ENCODE measurements around the gene ECT2L. TPM values are rescaled to one million over a fixed set of nuclear protein-coding genes. Genes with fewer than 3 reads are reported as not detected.

ECT2L gene, protein sequence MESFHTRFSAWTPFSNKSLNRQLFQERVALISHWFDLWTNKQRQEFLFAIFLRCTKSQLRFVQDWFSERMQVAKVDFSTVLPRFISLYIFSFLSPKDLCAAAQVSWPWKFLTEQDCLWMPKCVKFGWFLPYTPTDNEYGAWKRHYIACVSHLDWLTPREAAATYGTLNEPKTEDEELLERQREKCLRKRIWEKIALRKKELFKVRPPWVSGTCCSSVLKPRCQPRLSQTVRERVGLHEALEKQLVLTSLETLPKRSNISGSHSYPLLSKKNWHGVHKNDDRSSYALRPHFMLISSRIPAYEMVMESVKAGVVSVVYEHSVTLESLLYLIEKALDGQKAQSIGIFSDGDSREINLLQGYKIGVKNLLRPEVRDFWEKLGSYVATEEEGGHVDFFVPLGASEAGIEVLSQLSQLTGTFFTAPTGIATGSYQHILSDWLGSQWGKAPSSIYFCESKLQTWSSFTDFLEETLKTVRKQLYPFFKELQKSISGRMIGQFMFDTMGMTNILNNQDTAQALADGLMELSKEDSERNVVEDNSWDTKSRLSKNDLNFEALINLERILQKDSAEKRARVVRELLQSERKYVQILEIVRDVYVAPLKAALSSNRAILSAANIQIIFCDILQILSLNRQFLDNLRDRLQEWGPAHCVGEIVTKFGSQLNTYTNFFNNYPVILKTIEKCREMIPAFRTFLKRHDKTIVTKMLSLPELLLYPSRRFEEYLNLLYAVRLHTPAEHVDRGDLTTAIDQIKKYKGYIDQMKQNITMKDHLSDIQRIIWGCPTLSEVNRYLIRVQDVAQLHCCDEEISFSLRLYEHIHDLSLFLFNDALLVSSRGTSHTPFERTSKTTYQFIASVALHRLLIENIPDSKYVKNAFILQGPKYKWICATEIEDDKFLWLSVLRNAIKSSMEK
- total RNA-seq: not detected

DNA sequence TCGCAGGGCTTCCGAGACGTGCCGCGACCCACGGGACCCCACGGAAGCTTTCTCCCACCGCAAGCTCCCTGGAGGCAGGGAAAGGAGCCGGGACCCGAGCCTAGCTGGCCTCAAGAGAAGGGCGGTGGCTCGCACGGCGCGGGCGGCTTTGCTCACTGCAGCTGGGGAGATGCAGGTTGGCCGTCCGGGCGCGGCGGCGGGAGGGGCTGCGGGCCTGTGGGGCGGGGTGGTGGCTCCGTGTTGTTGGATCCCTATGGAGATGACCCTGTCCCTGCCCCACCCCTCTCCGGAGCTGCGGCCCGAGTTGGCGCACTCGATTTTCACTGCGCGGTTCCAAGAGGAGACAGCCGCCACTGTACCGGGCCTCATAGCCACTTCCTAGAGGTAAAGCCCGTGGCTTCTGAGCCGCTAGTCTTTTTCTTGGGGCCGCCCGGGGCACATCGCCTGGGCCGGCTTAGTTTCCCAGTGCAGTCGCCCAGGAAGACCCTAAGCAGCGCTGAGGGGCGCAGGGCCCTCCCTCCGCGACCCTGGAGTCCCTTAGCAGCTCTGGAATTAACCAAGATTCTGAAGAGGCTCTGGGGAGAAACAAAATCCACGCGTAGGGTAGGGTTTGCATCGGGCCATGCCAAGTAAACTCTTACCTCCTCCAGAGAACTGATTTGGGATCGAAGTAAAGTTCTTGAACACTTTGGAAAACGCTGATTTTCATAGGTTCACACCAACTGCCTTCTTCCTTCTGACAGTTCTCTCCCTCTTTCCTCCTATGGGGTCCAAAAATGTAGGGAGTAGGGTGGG is at the start of gene ECT2L:
Gene ECT2L (plus strand): TSS at position 279 of the 795 bp plus-strand sequence. CDS start 17,188 bp downstream, outside the sequence.
- peaks cover 6% of the 10 kb centered on the region for H3K36me3 Mint-ChIP-seq
- no peaks in the 10 kb centered on the region for H3K4me1 Mint-ChIP-seq (ENCODE audit: low read depth in 2 of 2)
- DNase-seq (ENCODE audit: low spot score): no peak
- no peak within 1 kb of the TSS for H3K27ac Mint-ChIP-seq
- no peaks in the 10 kb centered on the region for H3K9me3 Mint-ChIP-seq
- no peak within 1 kb of the TSS for H3K4me3 Mint-ChIP-seq
- no peak for ATAC-seq
- H3K27me3 Mint-ChIP-seq: peaks cover 6 to 11% of the 10 kb centered on the region in 2 donors

GRCh38 chr6:138752017-138752416 is 43.9 kb upstream of the ECT2L start:
- Mint-ChIP-seq H3K9me3 (no peaks in the 10 kb centered on the region), H3K27me3 (no peaks in the 10 kb centered on the region), H3K36me3 (no peaks in the 10 kb centered on the region), H3K27ac (no peak overlapping the region), H3K4me3 (no peak overlapping the region), H3K4me1 (ENCODE audit: low read depth in 2 of 2) (peaks cover 0 to 3% of the 10 kb centered on the region in 2 donors)
- DNase-seq (ENCODE audit: low spot score) (no peak), ATAC-seq (no peak)

- peaks cover 0 to 3% of the 10 kb centered on the region in 2 donors for H3K4me1 Mint-ChIP-seq (ENCODE audit: low read depth in 2 of 2)
- DNase-seq (ENCODE audit: low spot score) (no peak), ATAC-seq (no peak)
- no peak overlapping the region for H3K4me3 Mint-ChIP-seq
- no peaks in the 10 kb centered on the region for H3K9me3 Mint-ChIP-seq
- H3K36me3 Mint-ChIP-seq: no peaks in the 10 kb centered on the region
- H3K27me3 Mint-ChIP-seq: no peaks in the 10 kb centered on the region
- no peak overlapping the region for H3K27ac Mint-ChIP-seq
Observed at GRCh38 chr6:138757136-138757535, 38.8 kb upstream of the ECT2L start.

DNA sequence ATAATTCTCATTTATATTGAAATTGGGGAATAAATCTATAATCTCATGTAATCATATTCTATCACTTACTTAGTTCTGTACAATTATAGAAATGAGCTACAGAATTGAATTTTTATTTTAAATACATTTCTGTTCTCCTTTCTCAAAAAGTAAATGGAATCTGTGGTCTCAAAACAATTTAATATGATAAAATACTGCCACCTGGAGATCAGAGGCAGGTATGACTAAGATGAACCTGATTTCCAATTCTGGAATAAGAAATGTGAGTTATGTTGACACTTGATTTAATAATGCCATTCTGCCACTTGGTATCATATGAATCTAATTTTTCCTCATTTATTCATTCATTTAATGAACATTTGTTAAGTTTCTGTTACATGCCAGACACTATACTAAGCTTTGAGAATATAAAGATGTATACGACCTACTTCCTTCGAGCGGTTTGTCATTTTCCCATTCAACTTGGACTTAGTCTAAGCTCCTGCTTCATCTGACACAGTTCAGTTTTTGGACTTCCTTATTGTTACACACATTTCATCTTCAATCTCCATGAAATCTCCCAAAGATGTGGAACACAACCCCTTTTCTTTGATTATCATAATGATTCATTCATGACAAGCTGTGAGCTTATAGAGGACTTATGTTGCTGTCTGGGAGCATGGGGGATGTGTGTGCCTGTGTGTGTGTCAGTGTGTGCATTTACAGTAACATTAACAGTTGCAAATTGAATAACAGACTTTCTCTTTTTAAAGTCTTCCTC is 29.8 kb upstream of the ECT2L start:
- ATAC-seq (no peak), DNase-seq (ENCODE audit: low spot score) (no peak)
- Mint-ChIP-seq H3K4me3 (no peak overlapping the region), H3K27me3 (no peaks in the 10 kb centered on the region), H3K9me3 (no peaks in the 10 kb centered on the region), H3K4me1 (ENCODE audit: low read depth in 2 of 2) (no peaks in the 10 kb centered on the region), H3K36me3 (no peaks in the 10 kb centered on the region), H3K27ac (no peak overlapping the region)

DNA sequence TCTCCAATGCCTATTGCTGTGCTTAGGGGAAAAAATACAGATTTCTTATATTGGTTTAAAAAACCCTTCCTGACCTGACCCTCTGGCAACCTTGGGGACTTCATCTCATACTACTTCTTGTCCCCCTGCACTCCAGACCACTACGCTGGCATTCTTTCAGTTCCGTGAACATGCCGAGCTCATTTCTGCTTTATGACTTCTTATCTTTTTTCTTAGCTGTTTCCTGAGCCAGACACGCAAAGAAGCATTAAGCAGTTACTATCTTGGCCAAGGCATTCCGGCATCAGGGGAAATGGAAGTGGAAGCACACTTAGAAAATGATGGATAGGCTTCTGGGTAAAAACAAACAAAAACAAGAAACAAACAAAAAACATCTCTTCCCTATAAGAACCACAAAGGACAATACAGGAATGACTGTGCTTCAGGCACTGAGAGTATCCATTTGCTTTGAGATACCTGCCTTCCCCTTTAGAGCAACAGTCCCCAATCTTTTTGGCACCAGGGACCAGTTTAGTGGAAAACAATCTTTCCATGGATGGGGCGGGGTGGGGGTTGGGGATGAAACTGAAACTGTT is 26.7 kb upstream of the ECT2L start:
- H3K4me3 Mint-ChIP-seq: no peak overlapping the region
- ATAC-seq (no peak), DNase-seq (ENCODE audit: low spot score) (no peak)
- no peaks in the 10 kb centered on the region for H3K27me3 Mint-ChIP-seq
- H3K4me1 Mint-ChIP-seq (ENCODE audit: low read depth in 2 of 2): peaks cover 6 to 15% of the 10 kb centered on the region in 2 donors
- no peak overlapping the region for H3K27ac Mint-ChIP-seq
- no peaks in the 10 kb centered on the region for H3K9me3 Mint-ChIP-seq
- no peaks in the 10 kb centered on the region for H3K36me3 Mint-ChIP-seq

- ATAC-seq (no peak), DNase-seq (ENCODE audit: low spot score) (no peak)
- peak overlapping the region; percentile 99 for H3K4me3 Mint-ChIP-seq
- H3K4me1 Mint-ChIP-seq (ENCODE audit: low read depth in 2 of 2): peaks cover 6 to 15% of the 10 kb centered on the region in 2 donors
- H3K9me3 Mint-ChIP-seq: no peaks in the 10 kb centered on the region
- H3K27me3 Mint-ChIP-seq: no peaks in the 10 kb centered on the region
- peak overlapping the region; percentile 97 to 99 for H3K27ac Mint-ChIP-seq
- peaks cover 7% of the 10 kb centered on the region for H3K36me3 Mint-ChIP-seq
Observed at GRCh38 chr6:138772596-138773176, 23.2 kb upstream of the ECT2L start.

DNA sequence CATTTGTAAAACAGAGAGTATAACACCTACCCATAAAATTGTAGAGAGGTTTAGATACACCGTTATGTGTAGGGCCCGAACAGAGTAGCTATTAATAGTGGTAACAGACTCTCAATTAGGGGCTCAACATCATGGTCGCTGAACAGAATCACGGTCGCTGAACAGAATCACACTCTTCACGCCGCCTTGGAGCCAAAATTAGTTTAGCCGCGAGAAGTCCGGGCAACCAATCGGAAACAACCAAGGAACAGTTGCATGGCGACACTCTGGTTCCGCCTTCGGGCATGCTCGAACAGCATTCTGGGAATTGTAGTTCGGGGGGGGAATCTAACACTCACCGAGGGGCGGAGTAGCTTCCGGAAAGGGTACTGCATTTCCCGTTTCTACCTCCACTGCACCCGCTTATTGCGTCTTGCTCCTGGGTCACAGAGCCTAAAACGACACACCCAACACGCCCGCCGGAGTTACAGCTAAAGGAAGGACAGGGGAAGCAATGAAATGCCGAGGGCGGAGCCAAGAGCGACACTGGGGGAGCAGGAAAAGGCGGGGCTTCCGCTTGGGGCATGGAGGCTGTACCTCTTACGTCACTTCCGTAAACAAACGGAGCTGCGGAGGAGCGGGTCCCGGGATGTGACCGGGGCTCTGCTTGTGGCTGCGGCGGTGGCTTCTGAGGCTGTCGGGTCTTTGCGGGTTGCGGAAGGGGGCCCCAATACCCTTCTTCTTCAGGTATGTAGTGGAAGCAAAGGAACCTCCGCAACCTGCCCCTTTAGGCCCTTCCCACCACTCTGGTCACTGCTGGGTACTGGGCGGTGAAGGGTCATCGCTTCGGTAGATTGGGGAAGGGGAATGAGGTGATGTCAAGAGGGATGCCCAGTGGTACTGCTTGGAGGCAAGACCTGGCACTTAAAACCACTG is 22.5 kb upstream of the ECT2L start, which contains the start of gene CCDC28A:
Gene CCDC28A (plus strand): TSS at position 593 of the 915 bp plus-strand sequence. CDS start 2,352 bp downstream, outside the sequence.
- peak; percentile 95 to 96 for ATAC-seq
- H3K9me3 Mint-ChIP-seq: no peaks in the 10 kb centered on the region
- peak within 1 kb of the TSS; percentile 99 for H3K4me3 Mint-ChIP-seq
- peak; percentile 93 for DNase-seq (ENCODE audit: low spot score)
- H3K36me3 Mint-ChIP-seq: peaks cover 7% of the 10 kb centered on the region
- peaks cover 6 to 15% of the 10 kb centered on the region in 2 donors for H3K4me1 Mint-ChIP-seq (ENCODE audit: low read depth in 2 of 2)
- peak within 1 kb of the TSS; percentile 97 to 99 for H3K27ac Mint-ChIP-seq
- H3K27me3 Mint-ChIP-seq: no peaks in the 10 kb centered on the region

- H3K27me3 Mint-ChIP-seq: no peaks in the 10 kb centered on the region
- peak overlapping the region; percentile 97 to 99 for H3K27ac Mint-ChIP-seq
- ATAC-seq: no peak
- H3K9me3 Mint-ChIP-seq: no peaks in the 10 kb centered on the region
- peaks cover 7% of the 10 kb centered on the region for H3K36me3 Mint-ChIP-seq
- peaks cover 6 to 15% of the 10 kb centered on the region in 2 donors for H3K4me1 Mint-ChIP-seq (ENCODE audit: low read depth in 2 of 2)
- H3K4me3 Mint-ChIP-seq: peak overlapping the region; percentile 99
- no peak for DNase-seq (ENCODE audit: low spot score)
Observed at GRCh38 chr6:138774370-138774769, 21.5 kb upstream of the ECT2L start.

- Mint-ChIP-seq H3K4me3 (no peak overlapping the region), H3K4me1 (ENCODE audit: low read depth in 2 of 2) (peaks cover 6 to 15% of the 10 kb centered on the region in 2 donors), H3K27me3 (no peaks in the 10 kb centered on the region), H3K27ac (no peak overlapping the region), H3K9me3 (no peaks in the 10 kb centered on the region), H3K36me3 (peaks cover 7% of the 10 kb centered on the region)
- no peak for DNase-seq (ENCODE audit: low spot score)
- ATAC-seq: no peak
Observed at GRCh38 chr6:138776659-138777058, 19.2 kb upstream of the ECT2L start.

DNA sequence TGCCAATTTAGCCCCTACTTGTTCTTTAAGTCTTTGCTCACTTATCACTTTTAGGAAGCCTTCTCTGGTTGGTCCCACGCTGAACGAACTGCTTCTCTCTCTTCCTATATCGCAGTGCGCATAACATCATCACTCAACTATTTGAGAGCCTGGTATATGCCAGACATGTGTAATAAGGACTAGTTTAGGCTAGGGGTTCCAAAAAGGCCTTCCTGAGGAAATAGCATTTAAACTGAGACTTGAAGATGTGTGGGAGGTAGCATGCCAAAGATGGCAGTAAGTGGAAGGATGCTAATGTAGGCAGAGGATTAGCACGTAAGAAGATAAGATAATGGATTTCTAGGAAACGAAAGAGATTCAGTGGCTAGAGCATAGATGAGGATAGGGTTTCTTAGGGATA is 17.6 kb upstream of the ECT2L start:
- no peaks in the 10 kb centered on the region for H3K9me3 Mint-ChIP-seq
- H3K27me3 Mint-ChIP-seq: no peaks in the 10 kb centered on the region
- ATAC-seq (no peak), DNase-seq (ENCODE audit: low spot score) (no peak)
- peaks cover 13% of the 10 kb centered on the region for H3K36me3 Mint-ChIP-seq
- peaks cover 2% of the 10 kb centered on the region in 2 donors for H3K4me1 Mint-ChIP-seq (ENCODE audit: low read depth in 2 of 2)
- no peak overlapping the region for H3K27ac Mint-ChIP-seq
- H3K4me3 Mint-ChIP-seq: no peak overlapping the region

GRCh38 chr6:138782243-138782642 is 13.6 kb upstream of the ECT2L start:
- H3K4me3 Mint-ChIP-seq: no peak overlapping the region
- no peaks in the 10 kb centered on the region for H3K9me3 Mint-ChIP-seq
- H3K36me3 Mint-ChIP-seq: peaks cover 9% of the 10 kb centered on the region

More at GRCh38 chr6:138782243-138782642, 13.6 kb upstream of the ECT2L start:
- no peaks in the 10 kb centered on the region for H3K27me3 Mint-ChIP-seq
- ATAC-seq (no peak), DNase-seq (ENCODE audit: low spot score) (no peak)
- no peaks in the 10 kb centered on the region for H3K4me1 Mint-ChIP-seq (ENCODE audit: low read depth in 2 of 2)
- no peak overlapping the region for H3K27ac Mint-ChIP-seq
